HG02588 (cell line): ENCODE results near the gene LILRA5.
"Not testable (repeated sequence)": the region's sequence is repeated elsewhere in the genome, so short reads cannot be mapped to it uniquely, and the experiment has no call there.

Source experiments
- ATAC-seq: cut with Tn5 transposase; IDR thresholded peaks from one replicate; pipeline ENCODE4 v1.9.1; 2021; ENCODE audit warnings: mild to moderate bottlenecking, moderate library complexity; ENCODE audit not compliant: unreplicated experiment

The LILRA5 gene

DNA sequence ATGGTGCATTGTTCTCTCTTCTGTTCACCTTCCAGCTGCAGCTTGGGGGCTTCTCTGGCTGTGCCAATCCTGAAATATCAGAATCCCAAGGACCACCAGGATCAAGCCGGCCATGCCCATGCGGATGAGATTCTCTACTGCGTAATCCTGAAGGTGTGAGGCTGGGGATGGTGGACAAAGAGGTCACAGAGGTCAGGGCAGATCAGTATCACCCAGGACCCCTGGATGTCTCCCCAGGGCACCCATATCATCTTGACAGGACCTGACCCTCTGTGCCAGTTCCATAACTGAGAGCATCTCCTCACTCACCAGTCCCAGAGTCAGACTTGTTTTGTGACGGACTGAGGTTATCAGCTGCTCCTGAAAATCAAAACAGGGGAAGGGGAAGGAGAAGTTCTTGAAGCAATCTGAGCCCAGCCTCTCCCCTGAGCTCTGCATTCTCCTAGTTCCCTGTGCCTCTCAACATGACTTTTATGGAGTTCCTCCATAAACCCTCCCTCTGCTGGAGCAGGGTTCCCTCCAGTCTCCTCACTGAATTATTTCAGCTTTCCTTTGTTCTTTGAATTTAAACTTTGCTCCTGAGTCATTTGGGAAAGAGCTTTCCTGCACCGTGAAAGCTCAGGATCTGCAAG is 5.5 kb downstream of the LILRA5 start:
- no peak for ATAC-seq

DNA sequence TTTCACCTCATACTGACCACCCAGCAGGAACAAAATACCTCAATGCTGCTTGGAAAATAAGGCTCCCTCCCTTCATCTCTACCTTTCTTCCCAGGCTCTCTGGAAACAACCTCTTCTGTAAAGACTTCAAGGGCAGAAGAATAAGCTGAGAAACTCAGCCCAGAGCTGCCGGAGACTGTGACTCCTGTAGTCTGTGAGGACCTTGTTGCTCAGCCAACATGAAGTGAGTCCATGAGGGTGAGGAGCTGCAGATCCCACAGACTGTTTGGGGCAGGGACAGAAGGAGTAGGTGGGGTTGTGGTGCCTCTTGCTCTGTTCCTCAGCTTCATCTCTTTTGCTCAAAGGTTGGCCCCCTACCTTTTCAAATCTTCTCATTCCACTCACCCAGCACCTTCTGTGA is 7.8 kb downstream of the LILRA5 start:
- ATAC-seq, result no peak

DNA sequence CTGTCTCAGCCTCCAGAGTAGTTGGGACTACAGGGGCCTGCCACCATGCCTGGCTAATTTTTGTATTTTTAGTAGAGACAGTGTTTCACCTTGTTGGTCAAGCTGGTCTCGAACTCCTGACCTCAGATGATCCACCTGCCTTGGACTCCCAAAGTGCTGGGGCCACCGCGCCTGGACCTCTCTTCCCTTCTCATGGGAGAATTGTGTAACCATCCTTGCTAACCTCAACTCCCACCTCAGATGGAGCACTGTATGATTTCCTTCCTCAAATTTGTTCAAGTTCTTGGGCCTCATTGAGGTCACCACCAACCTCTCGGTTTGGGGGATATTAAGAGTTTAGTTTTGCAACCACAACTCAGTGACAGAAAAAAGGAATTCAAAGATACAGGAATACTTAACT is 10.7 kb downstream of the LILRA5 start:
- ATAC-seq, result no peak

DNA sequence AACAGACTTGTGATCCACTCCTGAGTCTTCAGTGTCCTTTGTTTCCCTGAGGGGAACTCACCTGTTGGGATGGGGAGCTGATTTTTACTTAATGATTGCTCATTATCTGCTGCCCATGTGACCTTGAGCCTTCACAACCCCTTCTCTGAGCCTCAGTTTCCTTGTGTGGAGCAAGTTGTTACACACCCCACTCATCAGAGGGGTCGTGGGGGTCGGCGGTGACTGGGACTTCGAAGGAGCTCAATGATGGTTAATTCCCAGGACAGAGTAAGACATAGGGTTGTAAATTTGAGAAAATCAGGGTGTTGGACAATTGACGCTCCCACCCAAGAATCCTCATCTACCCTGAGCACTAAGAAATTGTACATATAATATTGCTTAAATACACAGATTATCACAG is 13.5 kb downstream of the LILRA5 start:
- ATAC-seq, result no peak

DNA sequence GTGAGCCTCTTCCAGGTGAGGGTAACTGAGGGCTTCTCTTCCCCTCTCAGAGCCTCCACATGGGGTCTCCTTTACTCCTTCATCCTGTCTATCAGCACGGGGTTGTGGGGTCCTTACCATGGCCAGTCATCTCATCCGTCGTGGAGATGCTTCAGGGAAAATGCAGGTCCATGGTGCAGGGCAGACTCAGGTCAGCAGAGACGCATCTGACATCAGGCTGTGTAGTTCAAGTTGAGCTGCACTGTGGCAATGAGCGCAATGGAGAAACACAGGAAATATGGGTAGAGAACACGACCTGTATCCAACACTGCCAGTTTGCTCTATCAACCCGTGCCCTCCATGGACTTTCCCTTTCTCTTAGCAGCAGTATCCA is 13.9 kb downstream of the LILRA5 start:
- no peak for ATAC-seq

DNA sequence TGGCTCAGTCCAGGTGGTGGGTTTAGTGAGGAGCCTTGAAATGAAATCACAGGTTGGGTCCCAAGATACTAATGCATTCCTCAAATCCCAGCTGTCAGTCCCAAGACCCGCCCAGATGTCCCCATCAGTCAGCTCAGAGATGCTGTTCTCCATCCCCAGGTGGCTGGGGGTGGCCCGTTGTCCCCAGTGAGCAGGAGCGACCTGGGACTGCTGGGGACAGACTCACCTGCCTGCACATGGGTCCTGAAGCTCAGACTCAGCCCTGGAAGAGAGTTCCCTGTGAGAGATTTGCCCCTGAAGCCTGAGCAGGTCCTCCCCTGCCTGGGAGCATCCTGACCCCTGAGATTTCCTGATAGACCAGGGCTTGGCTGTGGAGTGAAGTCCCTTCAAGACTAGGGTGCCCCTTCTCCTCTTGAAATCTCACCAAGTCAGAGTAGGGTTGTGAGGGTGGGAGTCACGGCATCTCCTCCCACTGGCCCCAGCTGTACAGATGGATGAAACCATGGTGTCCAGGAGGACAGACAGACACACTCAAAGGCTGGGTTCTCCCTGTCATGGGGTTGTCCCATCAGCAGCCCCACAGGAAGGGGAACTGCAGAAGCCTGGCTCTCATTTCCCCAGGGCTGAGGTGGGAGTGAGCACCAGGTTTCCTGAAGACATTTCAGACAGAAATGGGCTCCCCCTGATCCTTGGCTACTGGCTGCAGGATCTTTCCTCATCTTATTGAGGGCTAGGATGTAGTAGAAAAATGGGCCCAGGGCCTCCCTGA is 14.4 kb downstream of the LILRA5 start:
- ATAC-seq, result no peak

DNA sequence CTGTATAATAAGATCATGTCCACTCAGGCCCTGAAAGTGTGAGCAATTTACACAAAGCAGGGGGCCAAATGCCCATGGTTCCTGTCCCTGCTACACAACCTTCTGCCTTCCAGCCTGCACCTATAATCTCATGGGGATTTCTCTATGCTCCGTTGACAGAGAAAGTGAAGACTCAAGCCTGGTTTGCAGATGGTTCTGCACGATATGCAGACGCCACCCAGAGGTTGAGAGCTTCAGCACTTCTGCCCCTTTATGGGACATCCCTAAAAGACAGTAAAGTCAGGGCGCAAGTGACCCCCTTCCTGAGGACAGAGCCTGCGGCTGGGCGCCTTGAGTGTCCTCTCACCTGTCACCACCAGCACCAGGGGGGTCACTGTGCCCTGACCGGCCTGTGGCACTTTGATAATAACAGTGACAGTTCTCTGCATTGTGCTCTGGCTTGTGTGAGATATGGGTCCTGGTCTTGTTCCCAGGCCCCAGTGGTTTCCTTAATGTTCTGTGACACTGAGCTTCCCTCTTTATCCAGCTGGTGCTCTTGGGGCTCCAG is 15.1 kb downstream of the LILRA5 start:
- ATAC-seq, result no peak

DNA sequence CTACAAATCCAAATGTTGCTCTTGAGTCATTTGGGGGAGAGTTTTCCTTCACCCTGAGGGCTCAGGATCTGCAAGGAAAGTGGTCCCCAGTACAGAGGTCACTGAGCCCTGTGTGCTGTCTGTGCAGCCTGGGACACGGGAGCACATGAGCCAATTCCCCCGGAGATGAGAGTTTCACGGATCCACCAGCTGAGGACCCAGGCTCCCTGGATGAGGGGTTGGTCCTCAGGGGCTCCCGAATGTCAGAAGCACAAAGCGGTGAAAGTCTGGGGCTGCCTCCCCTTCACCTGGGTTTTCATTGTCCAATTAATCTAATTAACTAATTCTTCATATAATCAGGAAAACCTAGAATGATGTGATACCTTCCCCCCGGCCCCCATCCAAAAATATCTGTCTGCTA is 18.4 kb downstream of the LILRA5 start:
- no peak for ATAC-seq

DNA sequence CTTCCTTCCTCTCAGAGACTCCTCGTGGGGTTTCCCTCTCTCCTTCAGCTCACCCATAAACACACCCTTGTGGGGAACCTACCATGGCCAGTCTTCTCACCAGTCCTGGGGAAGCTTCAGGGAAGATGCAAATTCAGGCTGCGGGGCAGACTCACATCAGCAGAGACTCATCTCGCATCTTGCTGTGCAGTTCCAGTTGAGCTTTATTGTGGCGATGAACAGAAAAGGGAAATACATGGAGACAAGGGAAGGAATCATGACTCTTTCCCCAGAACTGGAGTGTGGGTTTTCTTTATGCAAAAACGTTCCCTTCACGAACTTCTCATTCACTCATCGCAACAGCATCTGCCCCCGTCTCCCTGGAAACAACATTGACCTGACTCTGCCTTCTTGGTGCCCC is 23.8 kb downstream of the LILRA5 start:
- ATAC-seq, result not testable (repeated sequence)

DNA sequence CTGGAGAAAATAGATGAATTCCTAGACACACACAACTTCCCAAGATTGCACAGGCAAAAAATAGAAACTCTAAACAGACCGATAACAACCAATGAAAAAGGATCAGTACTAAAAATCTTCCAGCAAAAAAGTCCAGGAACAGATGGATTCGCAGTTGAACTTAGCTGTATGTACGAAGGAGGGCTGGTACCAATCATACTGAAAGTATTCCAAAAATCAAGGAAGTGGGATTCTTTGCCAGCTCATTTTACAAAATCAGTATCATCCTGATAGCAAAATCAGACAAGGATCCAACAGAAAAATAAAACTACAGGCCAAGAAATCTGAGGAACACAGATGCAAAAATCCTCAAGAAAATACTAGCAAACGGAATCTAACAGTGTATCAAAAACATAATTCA is 25.5 kb downstream of the LILRA5 start:
- no peak for ATAC-seq

DNA sequence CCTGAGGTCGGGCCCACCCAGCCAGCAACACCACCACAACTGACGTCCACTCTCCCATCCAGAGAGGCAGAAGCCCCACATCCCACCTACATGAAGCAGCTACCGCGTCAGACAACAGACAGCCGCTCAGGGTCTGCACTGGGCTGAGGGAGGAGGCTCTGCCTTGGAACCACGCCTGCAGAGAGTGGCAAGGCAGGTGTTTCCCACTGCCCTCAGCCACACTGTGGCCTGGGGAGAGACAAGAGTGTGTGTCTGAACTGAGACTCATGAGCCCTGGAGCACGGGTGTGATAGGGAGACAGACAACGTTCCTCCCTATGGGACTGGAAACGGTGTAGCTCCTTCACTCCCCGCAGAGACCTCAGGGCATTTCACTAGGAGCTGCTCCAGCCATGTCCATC is 26.7 kb downstream of the LILRA5 start:
- ATAC-seq, result not testable (repeated sequence)

DNA sequence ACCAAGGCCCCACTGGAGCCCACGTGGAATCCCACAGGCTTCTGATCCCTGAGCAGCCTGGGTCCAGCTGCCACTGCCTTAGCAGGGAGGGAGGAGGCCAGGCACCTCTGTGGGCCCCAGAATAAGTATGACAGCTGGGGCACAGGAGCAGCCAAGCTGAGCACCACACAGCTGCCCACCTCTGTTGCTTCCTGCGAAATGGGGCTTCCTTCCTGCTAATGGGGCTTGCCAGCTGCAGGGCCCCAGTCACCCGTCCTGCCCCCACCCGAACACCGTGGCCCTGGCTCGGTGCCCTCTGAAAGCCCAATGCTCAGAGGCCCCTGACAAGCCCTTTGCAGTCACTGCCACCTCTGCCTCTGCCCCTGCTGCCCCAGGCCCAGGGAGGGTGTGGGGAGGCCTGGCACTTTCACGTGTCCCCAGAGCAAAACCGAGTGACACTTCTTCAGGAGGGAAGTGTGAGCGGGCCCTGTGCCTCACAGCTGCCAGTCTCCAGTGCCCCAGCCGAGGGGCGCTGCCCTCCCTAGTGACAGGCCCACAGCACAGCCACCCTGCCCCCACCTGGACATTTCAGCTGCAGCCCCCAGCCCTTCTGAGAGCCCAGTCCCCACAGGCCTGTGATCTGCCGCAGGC is 27.4 kb downstream of the LILRA5 start:
- not testable (repeated sequence) for ATAC-seq

DNA sequence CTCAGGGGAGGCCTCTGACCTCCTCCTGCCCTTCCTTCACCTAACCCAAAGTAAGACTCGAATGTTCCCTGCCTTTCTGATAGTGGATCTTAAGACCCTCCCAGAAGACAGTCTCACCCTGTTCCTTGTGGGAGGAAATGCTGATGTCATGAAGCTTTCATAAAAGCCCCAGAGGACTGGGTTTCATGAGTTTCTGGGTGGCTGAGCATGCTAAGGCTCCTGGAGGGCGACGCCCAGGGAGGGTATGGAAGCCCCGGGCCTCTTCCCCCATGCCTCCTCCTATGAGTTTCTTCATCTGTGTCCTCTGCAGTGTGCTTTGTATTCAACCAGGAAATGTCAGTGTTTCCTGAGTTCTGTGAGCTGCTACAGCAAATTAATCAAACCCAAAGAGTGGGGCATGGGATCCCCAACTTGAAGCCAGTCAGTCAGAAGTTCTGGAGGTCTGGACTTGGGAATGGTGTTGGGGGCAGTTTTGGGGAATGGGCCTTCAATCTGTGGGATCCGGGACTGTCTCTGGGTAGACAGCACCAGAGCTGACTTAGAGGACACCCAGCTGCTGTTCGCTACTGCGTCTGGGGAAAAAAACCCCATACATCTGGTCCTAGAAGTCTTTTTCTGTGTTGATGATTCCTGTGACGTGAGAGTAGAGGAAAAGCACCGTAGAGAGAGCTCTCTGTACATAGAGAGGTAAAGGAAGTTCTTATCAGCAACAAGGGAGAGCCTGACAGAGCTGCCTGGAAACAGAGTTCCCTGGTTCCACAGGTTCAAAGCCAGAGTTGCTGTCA is 30.1 kb downstream of the LILRA5 start:
- ATAC-seq, result no peak

DNA sequence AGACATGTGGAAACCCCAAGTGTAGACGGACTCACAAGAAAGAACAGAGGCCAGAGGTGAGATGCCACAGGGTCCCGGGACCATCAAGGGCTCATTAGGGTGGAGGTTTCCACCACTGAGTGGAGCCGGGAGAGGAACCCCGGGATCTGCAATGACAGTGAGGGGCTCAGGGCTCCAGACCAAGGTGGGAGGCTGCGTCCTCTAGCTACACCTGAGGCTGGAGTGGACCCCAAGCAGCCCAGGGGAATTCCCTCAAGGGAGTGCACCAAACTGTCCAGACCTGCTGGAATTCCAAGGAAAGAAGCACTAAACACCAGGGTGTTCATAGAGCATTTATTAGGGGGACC is 31.3 kb downstream of the LILRA5 start:
- ATAC-seq, result not testable (repeated sequence)

DNA sequence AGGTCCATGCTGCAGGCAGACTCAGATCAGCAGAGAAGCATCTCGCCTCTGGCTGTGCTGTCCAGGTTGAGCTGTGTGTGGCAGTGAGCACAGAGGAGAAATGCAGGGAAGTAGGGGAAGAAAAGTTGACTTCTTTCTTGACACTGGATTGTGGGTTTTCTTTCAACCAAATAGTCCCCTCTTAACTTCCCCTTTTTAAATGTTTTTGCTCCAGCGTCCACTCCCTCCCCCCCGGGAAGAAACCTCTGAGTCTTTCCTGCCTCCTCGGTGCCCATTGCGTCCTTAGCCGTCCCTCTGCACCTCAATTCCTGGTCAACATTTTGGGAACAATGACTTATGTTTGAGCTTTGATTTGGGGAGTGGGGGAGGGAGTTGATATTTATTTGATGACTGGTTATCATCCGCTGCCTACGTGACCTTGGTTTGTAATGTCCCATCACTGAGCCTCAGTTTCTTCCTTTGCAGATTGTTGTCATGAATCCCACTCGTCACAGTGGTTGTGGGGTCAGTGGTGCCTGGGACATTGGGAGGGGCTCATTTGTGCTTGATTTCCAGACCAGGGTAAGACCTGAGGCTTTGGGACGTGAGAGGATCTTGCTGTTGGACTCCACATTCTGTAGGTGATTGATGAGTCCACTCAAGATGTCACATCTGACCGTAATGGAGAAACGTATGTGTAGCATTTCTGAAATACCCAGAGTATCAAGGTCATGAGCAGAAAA is 31.8 kb downstream of the LILRA5 start, which contains the start of gene LILRB2:
LILRB2 (minus strand) TSS at position 104 of the 722 bp plus-strand sequence. CDS start 614 bp downstream, outside the sequence.
- no peak for ATAC-seq

DNA sequence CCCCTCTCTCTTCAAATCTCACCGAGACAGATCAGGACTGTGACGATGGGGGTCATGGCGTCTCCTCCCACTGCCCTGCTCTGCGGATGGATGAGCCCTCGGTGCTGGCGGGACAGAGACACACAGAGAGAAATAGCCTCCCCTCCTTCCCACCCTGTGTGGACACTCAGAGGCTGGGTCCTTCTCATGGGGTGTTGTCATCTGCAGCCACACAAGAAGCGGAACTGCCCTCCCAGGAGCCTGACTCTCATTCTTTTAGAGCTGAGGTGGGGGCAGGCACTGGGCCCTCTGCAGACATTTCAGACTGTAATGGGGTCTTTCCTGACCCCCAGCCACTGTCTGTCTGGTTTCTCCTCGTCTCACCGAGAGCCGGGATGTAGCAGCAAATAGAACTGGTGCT is 32.5 kb downstream of the LILRA5 start:
- not testable (repeated sequence) for ATAC-seq

DNA sequence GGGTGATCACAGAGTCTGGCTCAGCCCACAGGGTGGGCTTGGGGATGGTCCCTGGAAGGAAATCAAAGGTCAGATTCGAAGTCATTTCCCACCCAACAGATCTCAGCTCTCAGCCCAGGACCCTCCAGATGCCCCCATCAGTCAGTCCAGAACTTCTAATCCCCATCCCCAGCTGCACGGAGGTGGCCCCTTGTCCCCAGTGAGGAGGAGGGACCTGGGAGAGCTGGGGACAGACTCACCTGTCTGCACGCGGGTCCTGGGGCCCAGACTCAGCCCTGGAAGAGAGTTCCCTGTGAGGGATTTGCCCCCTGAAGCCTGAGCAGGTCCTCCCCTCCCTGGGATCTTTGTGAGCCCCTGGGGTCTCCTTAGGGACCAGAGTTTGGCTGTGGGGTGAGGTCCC is 32.9 kb downstream of the LILRA5 start:
- not testable (repeated sequence) for ATAC-seq

DNA sequence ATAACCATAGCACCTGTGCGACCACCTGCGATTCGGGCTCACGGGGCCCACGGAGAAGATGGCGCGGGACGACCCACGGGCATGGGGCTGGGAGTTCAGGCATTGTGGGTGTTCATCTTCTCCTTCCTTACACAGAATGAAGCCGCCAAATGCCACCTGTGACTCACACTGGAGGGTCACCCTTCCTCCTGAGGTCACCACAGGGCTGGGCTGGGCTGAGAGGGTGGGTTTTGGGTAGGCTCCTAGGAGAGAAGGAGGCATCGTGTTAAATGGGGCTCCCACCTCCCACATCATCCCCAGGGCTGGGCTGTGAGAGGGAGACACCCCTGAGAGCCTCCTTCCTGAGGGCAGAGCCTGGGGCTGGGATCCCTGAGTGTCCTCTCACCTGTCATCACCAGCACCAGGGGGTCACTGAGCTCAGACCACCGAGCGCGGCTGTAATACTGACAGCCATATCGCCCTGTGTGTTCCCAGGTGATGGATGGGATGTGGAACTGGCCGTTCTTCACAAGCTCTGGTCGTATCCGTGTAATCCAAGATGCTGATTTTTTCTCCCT is 33.5 kb downstream of the LILRA5 start:
- no peak for ATAC-seq

DNA sequence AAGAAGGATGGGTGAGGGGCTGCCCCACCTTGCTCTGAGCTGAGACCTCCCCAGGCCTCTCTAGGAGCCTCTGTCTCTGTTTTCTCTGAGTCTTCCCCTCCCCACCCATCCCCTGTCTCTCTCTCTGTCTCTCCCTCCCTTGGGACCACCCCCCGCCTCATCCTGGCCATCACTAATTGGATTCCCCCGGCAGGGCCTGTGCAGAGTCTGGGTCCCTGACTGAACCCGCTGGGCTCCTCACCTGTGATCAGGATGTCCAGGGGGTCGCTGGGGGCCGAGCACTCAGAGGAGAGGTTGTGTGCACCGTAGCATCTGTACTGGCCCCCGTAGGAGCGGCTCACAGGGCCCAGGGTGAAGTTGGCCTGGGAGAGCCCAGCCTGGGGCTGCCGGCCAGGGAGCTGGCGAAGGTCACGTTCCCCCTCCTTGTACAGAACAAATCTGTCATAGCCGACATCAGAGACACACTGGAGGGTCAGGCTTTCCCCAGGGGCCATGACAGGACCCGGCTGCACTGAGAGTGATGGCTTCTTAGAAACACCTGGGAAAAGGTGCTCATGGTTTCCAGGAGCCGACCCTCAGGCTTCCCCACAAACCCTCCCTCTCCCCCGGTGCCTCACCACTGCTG is 34.3 kb downstream of the LILRA5 start:
- not testable (repeated sequence) for ATAC-seq

DNA sequence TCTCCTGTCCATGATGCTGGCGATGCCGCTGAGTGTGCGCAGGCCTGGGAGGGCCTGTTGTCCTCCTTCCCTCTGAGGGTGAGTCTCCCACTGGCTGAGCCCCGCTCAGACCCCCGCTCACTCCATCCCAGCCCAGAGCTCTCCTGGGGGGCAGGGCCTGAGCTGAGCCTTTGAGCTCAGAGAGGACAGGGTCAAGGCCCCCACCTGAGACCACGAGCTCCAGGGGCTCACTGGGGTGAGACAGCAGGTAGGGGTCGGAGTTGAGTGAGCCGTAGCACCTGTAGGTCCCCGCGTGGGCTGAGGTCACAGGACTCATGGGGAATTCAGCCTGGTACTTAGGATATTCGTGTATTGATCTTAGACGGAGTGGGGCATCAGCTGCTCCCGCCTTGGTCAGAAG is 34.9 kb downstream of the LILRA5 start:
- ATAC-seq, result not testable (repeated sequence)
